WTC11 (cell line): ENCODE data around the gene LIX1L.

Experiments
- CREM ChIP-seq: sonication (generic); formaldehyde crosslinking; IDR thresholded peaks from 2 replicates; pipeline ENCODE4 v1.8.1; 2022; ENCODE audit warnings: mild to moderate bottlenecking, missing genetic modification reagents, moderate library complexity
- CTCF ChIP-seq: fragments of 200-600 bp; IDR thresholded peaks from 2 replicates; pipeline ENCODE4 v1.8.0; 2022; ENCODE audit warnings: antibody characterized with exemption
- E2F1 ChIP-seq: sonication (generic); formaldehyde crosslinking; IDR thresholded peaks from 2 replicates; pipeline ENCODE4 v1.8.0; 2022; ENCODE audit warnings: mild to moderate bottlenecking, missing genetic modification reagents
- E2F5 ChIP-seq: sonication (generic); formaldehyde crosslinking; IDR thresholded peaks from 2 replicates; pipeline ENCODE4 v1.8.1; 2022; ENCODE audit warnings: mild to moderate bottlenecking, moderate library complexity, missing genetic modification reagents
- HMGXB4 ChIP-seq: sonication (generic); formaldehyde crosslinking; IDR thresholded peaks from 2 replicates; pipeline ENCODE4 v1.8.1; 2023; ENCODE audit warnings: mild to moderate bottlenecking, moderate library complexity, missing genetic modification reagents
- MAX ChIP-seq: sonication (generic); formaldehyde crosslinking; IDR thresholded peaks from 2 replicates; pipeline ENCODE4 v1.8.0; 2022; ENCODE audit warnings: mild to moderate bottlenecking, missing genetic modification reagents
- MLX ChIP-seq: sonication (generic); formaldehyde crosslinking; IDR thresholded peaks from 2 replicates; pipeline ENCODE4 v1.8.1; 2023; ENCODE audit warnings: mild to moderate bottlenecking, missing genetic modification reagents, moderate library complexity
- NR2C2 ChIP-seq: sonication (generic); formaldehyde crosslinking; IDR thresholded peaks from 2 replicates; pipeline ENCODE4 v1.8.0; 2022; ENCODE audit warnings: mild to moderate bottlenecking, missing genetic modification reagents
- RELA ChIP-seq: sonication (generic); formaldehyde crosslinking; IDR thresholded peaks from 2 replicates; pipeline ENCODE4 v1.8.1; 2022; ENCODE audit warnings: missing genetic modification reagents, mild to moderate bottlenecking, borderline replicate concordance
- ZBTB43 ChIP-seq: sonication (generic); formaldehyde crosslinking; IDR thresholded peaks from 2 replicates; pipeline ENCODE4 v1.8.1; 2023; ENCODE audit warnings: mild to moderate bottlenecking, missing genetic modification reagents
- ZNF138 ChIP-seq: sonication (generic); formaldehyde crosslinking; conservative IDR thresholded peaks from 2 replicates; pipeline ENCODE4 v1.8.1; 2022; ENCODE audit warnings: mild to moderate bottlenecking, moderate library complexity, missing genetic modification reagents
- ZNF317 ChIP-seq: sonication (generic); formaldehyde crosslinking; IDR thresholded peaks from 2 replicates; pipeline ENCODE4 v1.8.1; 2023; ENCODE audit warnings: low read depth, mild to moderate bottlenecking, moderate library complexity, missing genetic modification reagents, borderline replicate concordance

GRCh38 chr1:145942405-145942804 lies 15.4 kb downstream of the LIX1L start:
- no peak for TF ChIP-seq MAX
- no peak for TF ChIP-seq HMGXB4 (CRISPR knock-in tag)
- TF ChIP-seq ZNF138 (CRISPR knock-in tag), result no peak
- TF ChIP-seq RELA (CRISPR knock-in tag), result no peak
- no peak for TF ChIP-seq MLX (CRISPR knock-in tag)
- TF ChIP-seq E2F1 (CRISPR knock-in tag), result no peak
- no peak for TF ChIP-seq NR2C2 (CRISPR knock-in tag)
- TF ChIP-seq CREM, result no peak
- no peak for TF ChIP-seq CTCF
- TF ChIP-seq ZBTB43 (CRISPR knock-in tag), result no peak
- no peak for TF ChIP-seq ZNF317 (CRISPR knock-in tag)
- no peak for TF ChIP-seq E2F5 (CRISPR knock-in tag)
